ENCODE data around the gene CD6. TPM values are rescaled to one million over a fixed set of nuclear protein-coding genes. Genes with fewer than 3 reads are reported as not detected.

CD6 gene
- total and polyA plus RNA-seq, 10 of the 15 experiments (the other 5 are each of a cell fraction or from before 2014, with no cell fraction given) = 0.37 to 17.6 (median 6.2) TPM

DNA sequence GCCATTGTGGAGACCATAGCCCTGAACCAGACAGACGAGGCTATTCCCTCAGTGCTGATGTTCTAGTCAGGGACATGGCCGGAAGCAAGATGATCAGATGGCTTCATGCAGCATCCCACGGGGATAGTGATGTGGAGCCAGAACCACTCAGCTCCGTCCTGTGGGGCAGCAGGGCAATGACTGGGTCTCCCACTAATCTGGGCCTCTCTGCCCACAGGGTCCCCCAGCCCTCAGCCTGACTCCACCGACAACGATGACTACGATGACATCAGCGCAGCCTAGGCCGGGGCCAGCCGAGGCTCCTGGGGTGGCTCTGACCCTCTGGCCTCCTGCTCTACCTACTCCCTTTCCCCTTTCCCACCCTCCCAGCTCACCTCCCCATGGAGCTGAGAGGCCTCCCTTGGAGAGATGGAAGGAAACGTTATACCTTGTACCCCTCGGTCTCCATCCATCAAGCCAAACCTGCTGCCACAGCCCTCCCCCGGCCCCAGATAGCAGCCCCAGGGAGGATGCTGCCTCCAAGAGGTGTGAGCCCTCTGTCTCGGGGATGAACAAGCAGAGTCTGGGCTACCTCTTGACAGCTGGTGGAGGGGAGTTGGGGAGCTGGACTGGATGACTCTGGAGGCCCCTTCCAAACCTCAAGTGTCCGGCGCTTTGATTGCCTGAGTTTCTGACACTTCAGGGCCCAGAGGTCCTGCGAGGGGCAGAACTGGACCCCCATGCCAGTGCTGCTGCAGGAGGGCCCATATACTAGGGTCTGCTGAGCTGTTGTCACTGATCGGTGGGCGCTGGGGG is 47.8 kb downstream of the CD6 start (continued):
- TF ChIP-seq, protein P1, sequence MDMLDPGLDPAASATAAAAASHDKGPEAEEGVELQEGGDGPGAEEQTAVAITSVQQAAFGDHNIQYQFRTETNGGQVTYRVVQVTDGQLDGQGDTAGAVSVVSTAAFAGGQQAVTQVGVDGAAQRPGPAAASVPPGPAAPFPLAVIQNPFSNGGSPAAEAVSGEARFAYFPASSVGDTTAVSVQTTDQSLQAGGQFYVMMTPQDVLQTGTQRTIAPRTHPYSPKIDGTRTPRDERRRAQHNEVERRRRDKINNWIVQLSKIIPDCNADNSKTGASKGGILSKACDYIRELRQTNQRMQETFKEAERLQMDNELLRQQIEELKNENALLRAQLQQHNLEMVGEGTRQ (IDR thresholded peaks at IDR 0.05; ENCODE audit: borderline replicate concordance, low read depth, low read length) = no peak
- TF ChIP-seq DPF2 (IDR thresholded peaks at IDR 0.05) (no peak), ZSCAN29 (IDR thresholded peaks at IDR 0.05) (no peak), LARP7 (IDR thresholded peaks at IDR 0.05) (no peak), ASH2L (IDR thresholded peaks at IDR 0.05; ENCODE audit: borderline replicate concordance, low read depth) (no peak)

DNA sequence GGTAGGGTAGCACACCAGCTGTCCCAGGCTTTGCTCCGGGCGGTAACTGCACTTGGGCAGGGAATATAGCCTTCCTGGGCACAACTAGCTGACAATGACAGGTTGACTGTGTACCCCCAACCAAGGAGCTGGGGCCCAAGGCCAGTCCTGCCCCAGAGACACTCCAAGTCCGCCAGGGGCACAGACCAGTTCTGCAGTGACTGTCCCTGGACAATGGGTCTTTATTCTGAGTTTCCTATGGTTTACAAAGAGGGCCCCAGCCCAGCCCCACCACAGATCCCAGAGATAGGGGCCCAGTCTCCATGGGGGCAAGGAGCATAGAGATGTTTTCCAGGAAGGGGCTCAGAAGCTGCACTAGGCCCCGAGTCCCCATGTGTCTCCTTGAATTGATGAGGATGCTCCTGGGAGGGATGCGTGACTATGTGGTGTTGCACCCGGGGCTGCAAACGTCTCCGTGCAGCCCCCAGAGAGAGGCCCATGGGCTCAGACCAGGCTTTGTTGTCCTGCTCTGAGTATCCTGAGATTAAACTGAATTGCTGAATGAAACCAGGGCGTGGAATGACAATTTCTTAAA is 48.4 kb downstream of the CD6 start:
- in situ Hi-C loops (cut with MboI) (no loop called here), intact Hi-C loops (cut with micrococcal nuclease; ENCODE audit: unreplicated experiment) (no loop called here)
- ATAC-seq (no peak), FAIRE-seq (no peak), DNase-seq (ENCODE audit: low read depth, low spot score) (no peak)
- Histone ChIP-seq H3K9ac (ENCODE audit: control insufficient read depth, insufficient read depth, low read length) (no peak overlapping the region), H3K4me2 (ENCODE audit: control insufficient read depth, insufficient read depth) (no peak overlapping the region), H3K27ac (ENCODE audit: control insufficient read depth, insufficient read depth) (no peak overlapping the region), H3K36me3 (ENCODE audit: control insufficient read depth in 2 of 2, insufficient read depth in 2 of 2, low read length in 1 of 2) (no peaks in the 10 kb centered on the region), H3K27me3 (replicated peaks in 1 of 2; ENCODE audit: control insufficient read depth in 2 of 2, insufficient read depth in 2 of 2, low read length in 1 of 2) (no peaks in the 10 kb centered on the region), H3K4me3 (no peak overlapping the region), H2AFZ (ENCODE audit: control insufficient read depth, low read depth, low read length) (no peak overlapping the region), H3K4me1 (ENCODE audit: control insufficient read depth, insufficient read depth, low read length) (peaks cover 16% of the 10 kb centered on the region), H3K9me3 (replicated peaks; ENCODE audit: control insufficient read depth, insufficient read depth, low read length) (no peaks in the 10 kb centered on the region), H4K20me1 (ENCODE audit: control insufficient read depth, insufficient read depth) (no peaks in the 10 kb centered on the region), H3K79me2 (ENCODE audit: control insufficient read depth, insufficient read depth, low read length) (no peaks in the 10 kb centered on the region)
- ChIA-PET POLR2A (interaction anchor here (0.8 kb wide), 1 partner anchor 22 kb away, joined by 4 read pairs; no protein-coding TSS in a partner anchor), RAD21 (ENCODE audit: unreplicated experiment) (no interaction called here), CTCF (interaction anchor here (0.7 to 1.3 kb wide), 3 partner anchors 50 to 59 kb away, joined by 3 to 5 read pairs (median 5); no protein-coding TSS in a partner anchor), SMC1A (ENCODE audit: uncharacterized antibody, unreplicated experiment) (interaction anchor here (0.9 to 1.3 kb wide), 2 partner anchors 10 to 21 kb away, joined by 3 to 4 read pairs; no protein-coding TSS in a partner anchor)
- TF ChIP-seq KAT2A (conservative IDR thresholded peaks at IDR 0.05; ENCODE audit: control insufficient read depth, low read depth, low read length) = no peak
- BruUV-seq (replicated peaks) = no TSS peak
- 74% methylated on average over 9 of the region's 9 CpGs for WGBS (ENCODE audit: insufficient coverage, insufficient replicate concordance, low lambda C conversion rate, missing lambda C conversion rate)
